ENCODE data around the gene MT1A.
A peak's percentile ranks its signal among the peaks of the same experiment; 100 is the strongest.

DNA sequence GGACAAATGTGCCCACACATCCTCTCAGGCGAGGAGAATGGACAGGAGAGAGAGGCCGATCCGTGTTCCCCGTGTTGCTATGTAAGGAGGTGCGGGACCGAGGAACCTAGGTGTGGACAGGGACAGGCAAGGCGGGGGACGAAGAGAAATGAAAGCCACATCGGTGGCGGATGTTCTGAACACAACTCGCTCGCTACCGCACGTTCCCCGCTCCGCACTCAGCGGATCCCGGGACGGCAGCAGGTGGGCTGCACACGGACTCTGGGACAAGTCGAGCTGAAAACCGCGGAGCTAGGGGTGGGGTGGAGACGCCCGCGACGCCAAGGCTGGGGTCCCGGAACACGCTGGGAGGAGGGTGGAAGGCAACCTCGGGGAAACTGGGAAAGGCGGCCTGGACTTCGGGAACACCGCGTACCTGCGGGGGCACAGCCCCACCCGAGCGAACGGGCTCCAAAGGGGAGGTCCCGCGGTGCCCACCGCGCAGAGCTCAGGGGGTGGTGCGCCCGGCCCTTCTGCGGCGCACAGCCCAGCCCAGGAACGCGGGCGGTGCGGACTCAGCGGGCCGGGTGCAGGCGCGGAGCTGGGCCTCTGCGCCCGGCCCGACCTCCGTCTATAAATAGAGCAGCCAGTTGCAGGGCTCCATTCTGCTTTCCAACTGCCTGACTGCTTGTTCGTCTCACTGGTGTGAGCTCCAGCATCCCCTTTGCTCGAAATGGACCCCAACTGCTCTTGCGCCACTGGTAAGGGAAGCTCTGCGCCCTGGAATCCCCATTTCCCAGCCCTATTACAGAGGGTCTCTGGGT is 13.1 kb upstream of the MT1A start, which contains the start of gene MT1E:
- TF ChIP-seq, protein P1, sequence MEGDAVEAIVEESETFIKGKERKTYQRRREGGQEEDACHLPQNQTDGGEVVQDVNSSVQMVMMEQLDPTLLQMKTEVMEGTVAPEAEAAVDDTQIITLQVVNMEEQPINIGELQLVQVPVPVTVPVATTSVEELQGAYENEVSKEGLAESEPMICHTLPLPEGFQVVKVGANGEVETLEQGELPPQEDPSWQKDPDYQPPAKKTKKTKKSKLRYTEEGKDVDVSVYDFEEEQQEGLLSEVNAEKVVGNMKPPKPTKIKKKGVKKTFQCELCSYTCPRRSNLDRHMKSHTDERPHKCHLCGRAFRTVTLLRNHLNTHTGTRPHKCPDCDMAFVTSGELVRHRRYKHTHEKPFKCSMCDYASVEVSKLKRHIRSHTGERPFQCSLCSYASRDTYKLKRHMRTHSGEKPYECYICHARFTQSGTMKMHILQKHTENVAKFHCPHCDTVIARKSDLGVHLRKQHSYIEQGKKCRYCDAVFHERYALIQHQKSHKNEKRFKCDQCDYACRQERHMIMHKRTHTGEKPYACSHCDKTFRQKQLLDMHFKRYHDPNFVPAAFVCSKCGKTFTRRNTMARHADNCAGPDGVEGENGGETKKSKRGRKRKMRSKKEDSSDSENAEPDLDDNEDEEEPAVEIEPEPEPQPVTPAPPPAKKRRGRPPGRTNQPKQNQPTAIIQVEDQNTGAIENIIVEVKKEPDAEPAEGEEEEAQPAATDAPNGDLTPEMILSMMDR (IDR thresholded peaks at IDR 0.05; ENCODE audit: control extremely low read depth in 1 of 3, insufficient read depth in 1 of 3, low read depth in 1 of 3, low read length in 3 of 3): no peak
- TF ChIP-seq JUN (IDR thresholded peaks at IDR 0.05; ENCODE audit: low read depth, low read length) (no peak), SP2 (IDR thresholded peaks at IDR 0.05; ENCODE audit: low read length) (no peak), CREB1 (IDR thresholded peaks at IDR 0.05) (0 out of 2 replicates have a peak, but pooled peaks have one; percentile 11), RBBP5 (IDR thresholded peaks at IDR 0.05; ENCODE audit: borderline replicate concordance, low read depth, low read length) (0 out of 2 replicates have a peak, but pooled peaks have one; percentile 64), SIN3A (conservative IDR thresholded peaks at IDR 0.05 in 1 of 2, IDR thresholded peaks at IDR 0.05 in 1 of 2; ENCODE audit: low read depth in 1 of 2, low read length in 2 of 2) (no peak), POLR2AphosphoS5 (IDR thresholded peaks at IDR 0.05; ENCODE audit: low read depth, low read length) (no peak), ZNF274 (IDR thresholded peaks at IDR 0.05; ENCODE audit: borderline replicate concordance, extremely low read depth, low read length) (no peak), SUZ12 (IDR thresholded peaks at IDR 0.05; ENCODE audit: low read length) (peak; percentile 96), POLR2A (IDR thresholded peaks at IDR 0.05; ENCODE audit: control extremely low read depth in 1 of 2, low read depth in 2 of 2, low read length in 2 of 2) (no peak), SIX5 (IDR thresholded peaks at IDR 0.05; ENCODE audit: low read depth, low read length) (no peak), POU5F1 (IDR thresholded peaks at IDR 0.05; ENCODE audit: low read depth, low read length) (no peak)
- TF ChIP-seq, protein P2, sequence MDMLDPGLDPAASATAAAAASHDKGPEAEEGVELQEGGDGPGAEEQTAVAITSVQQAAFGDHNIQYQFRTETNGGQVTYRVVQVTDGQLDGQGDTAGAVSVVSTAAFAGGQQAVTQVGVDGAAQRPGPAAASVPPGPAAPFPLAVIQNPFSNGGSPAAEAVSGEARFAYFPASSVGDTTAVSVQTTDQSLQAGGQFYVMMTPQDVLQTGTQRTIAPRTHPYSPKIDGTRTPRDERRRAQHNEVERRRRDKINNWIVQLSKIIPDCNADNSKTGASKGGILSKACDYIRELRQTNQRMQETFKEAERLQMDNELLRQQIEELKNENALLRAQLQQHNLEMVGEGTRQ (IDR thresholded peaks at IDR 0.05; ENCODE audit: low read length): no peak
- TF ChIP-seq, protein P3, sequence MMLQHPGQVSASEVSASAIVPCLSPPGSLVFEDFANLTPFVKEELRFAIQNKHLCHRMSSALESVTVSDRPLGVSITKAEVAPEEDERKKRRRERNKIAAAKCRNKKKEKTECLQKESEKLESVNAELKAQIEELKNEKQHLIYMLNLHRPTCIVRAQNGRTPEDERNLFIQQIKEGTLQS (IDR thresholded peaks at IDR 0.05; ENCODE audit: insufficient read depth, low read depth, low read length): no peak

All from H1 (cell line).